H1 (cell line): ENCODE data around the gene CGB3. TPM values are rescaled to one million over a fixed set of nuclear protein-coding genes. Genes with fewer than 3 reads are reported as not detected.

Source experiments
- CBX5 ChIP-seq: fragments of 300-800, 300-1000 bp; sonication (generic); IDR thresholded peaks from 2 replicates; pipeline ENCODE4 v1.7.1; 2016; ENCODE audit warnings: antibody characterized with exemption, low read length, low read depth
- CHD7 ChIP-seq: fragments of 300-600 bp; sonication (generic); IDR thresholded peaks from 2 replicates; pipeline ENCODE4 v1.7.1; 2012; ENCODE audit warnings: low read length, moderate library complexity, mild to moderate bottlenecking, inconsistent platforms; ENCODE audit not compliant: insufficient replicate concordance
- NANOG ChIP-seq: IDR thresholded peaks from 2 replicates; pipeline ENCODE4 v1.6.1; 2011; ENCODE audit warnings: low read length, low read depth, mild to moderate bottlenecking, inconsistent platforms; ENCODE audit not compliant: insufficient read depth, poor library complexity, severe bottlenecking
- SAP30 ChIP-seq: fragments of 300-600 bp; sonication (generic); IDR thresholded peaks from 2 replicates; pipeline ENCODE4 v1.7.1; 2012; ENCODE audit warnings: low read length, moderate library complexity, mild to moderate bottlenecking, inconsistent platforms; ENCODE audit not compliant: insufficient read depth, insufficient replicate concordance
- SIN3A ChIP-seq, 2 experiments: IDR thresholded peaks in 1 of 2; conservative IDR thresholded peaks in 1 of 2; 2 replicates each; pipeline ENCODE4 v1.6.1; 2011 to 2012; ENCODE audit warnings: low read length in 2 of 2, improper control_type of control experiment in 1 of 2, low read depth in 1 of 2, mild to moderate bottlenecking in 1 of 2
- polyA plus RNA-seq, 7 experiments: library from polyadenylated mRNA; depleted of rRNA in 3 of 7; stranded (reverse) in 5 of 7; unstranded in 2 of 7; fragments of >200 nt in 5 of 7; fragments of 200-250 nt in 2 of 7; gene quantifications; 1 replicate in 5 of 7; 2 replicates in 1 of 7; 4 replicates in 1 of 7; pipeline versions ENCODE4 v1.2.1 to v1.2.3, GENCODE V29; 2011 to 2013; ENCODE audit warnings: missing spikeins in 2 of 7, mixed read lengths in 2 of 7
- total RNA-seq: library from RNA; stranded (reverse); fragmentation: NEBNext Ultra II Directional; extraction: Animal tissue kit (Norgen Biotek cat#: 25700); gene quantifications from 2 replicates; pipeline ENCODE4 v1.2.1, GENCODE V29; 2021
- TF ChIP-seq, protein P1 (sequence below): IDR thresholded peaks from 2 replicates; pipeline ENCODE4 v1.6.1; 2012; ENCODE audit warnings: low read length, inconsistent platforms

Gene CGB3
- total and polyA plus RNA-seq, 2 of the 8 experiments (the other 6 are each of a cell fraction or from before 2014, with no cell fraction given) = not detected

DNA sequence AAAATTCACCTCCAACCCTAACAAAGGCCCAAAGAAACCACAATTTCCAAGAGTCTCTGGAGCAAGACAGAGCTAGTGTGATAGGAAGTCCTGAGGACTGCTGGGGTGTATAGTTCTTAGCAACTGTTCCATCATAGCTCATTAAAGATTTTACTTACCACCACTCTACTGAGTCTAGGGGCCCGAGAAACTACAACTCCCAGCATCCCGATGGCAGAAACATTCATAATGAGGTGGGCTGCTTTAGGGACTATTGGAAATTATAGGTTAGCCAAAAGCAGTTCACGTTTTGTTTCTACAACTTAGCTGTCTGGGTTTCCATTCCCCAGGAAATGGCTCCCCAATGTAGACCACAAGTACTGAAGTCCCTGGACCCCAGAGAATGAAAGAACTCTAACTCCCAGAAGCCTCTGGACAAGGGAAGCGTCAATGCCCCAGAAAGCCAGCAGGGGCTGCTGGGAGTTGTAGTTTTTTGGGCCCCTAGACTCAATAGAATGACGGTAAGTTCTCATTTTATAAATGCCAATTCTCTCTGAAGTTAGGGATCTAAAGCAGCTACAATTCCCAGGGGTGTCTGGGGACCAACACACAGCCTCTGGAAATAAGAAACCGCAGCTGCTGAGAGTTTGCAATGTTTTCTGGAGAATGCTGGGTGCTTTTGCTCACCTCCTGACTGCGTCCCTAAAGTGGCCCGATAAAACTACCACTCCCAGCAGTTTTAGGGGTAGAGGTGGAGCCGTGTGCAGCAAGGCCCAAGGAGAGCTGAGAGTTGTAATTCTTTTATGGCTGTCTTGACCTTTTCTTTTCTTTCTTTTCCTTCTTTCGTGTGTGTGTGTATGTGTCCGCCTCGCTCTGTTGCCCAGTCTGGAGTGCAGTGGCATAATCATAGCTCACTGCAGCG is 47.9 kb downstream of the CGB3 start (continued):
- TF ChIP-seq SAP30 (no peak), CBX5 (no peak), NANOG (no peak), SIN3A (conservative IDR thresholded peaks at IDR 0.05 in 1 of 2, IDR thresholded peaks at IDR 0.05 in 1 of 2; ENCODE audit: low read depth in 1 of 2, low read length in 2 of 2) (peak in 1 of 2 experiments; percentile 28; a peak in 1 of 4 replicates), CHD7 (no peak)
- TF ChIP-seq, protein P1, sequence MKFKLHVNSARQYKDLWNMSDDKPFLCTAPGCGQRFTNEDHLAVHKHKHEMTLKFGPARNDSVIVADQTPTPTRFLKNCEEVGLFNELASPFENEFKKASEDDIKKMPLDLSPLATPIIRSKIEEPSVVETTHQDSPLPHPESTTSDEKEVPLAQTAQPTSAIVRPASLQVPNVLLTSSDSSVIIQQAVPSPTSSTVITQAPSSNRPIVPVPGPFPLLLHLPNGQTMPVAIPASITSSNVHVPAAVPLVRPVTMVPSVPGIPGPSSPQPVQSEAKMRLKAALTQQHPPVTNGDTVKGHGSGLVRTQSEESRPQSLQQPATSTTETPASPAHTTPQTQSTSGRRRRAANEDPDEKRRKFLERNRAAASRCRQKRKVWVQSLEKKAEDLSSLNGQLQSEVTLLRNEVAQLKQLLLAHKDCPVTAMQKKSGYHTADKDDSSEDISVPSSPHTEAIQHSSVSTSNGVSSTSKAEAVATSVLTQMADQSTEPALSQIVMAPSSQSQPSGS = no peak
